Measurements from ENCODE around the gene SUOX.

SUOX gene

GRCh38 chr12:55996715-55997534 lies at the start of gene SUOX:
SUOX (plus strand) TSS chr12:55997276; CDS start chr12:56002222, 4,946 bp downstream.
- H3K4me3 ChIP-seq (ENCODE audit: low read length) = peak within 1 kb of the TSS; percentile 68
- peaks cover 31% of the 10 kb centered on the region for H3K36me3 ChIP-seq (ENCODE audit: insufficient read depth, low read length)
- H2AFZ ChIP-seq (ENCODE audit: low read depth, low read length) = peak within 1 kb of the TSS; percentile 14
- no peaks in the 10 kb centered on the region for H3K27me3 ChIP-seq (ENCODE audit: insufficient read depth, low read length)
- no peaks in the 10 kb centered on the region for H3K9me3 ChIP-seq (ENCODE audit: low read length)
- peaks cover 14% of the 10 kb centered on the region for H3K4me1 ChIP-seq (ENCODE audit: insufficient read depth, low read length)

GRCh38 chr12:55955344-55955743 lies 41.7 kb upstream of the SUOX start:
- H3K36me3 ChIP-seq (ENCODE audit: insufficient read depth, low read length) = no peaks in the 10 kb centered on the region

GRCh38 chr12:55955800-55956508 lies 41.1 kb upstream of the SUOX start:
- Histone ChIP-seq H3K27me3 (ENCODE audit: insufficient read depth, low read length) (no peaks in the 10 kb centered on the region), H3K36me3 (ENCODE audit: insufficient read depth, low read length) (no peaks in the 10 kb centered on the region), H3K4me3 (ENCODE audit: low read length) (no peak overlapping the region), H3K9me3 (ENCODE audit: low read length) (no peaks in the 10 kb centered on the region), H3K4me1 (ENCODE audit: insufficient read depth, low read length) (no peaks in the 10 kb centered on the region), H2AFZ (ENCODE audit: low read depth, low read length) (no peak overlapping the region)

More at GRCh38 chr12:55955344-55955743, 41.7 kb upstream of the SUOX start:
- Histone ChIP-seq H3K4me3 (ENCODE audit: low read length) (no peak overlapping the region), H3K4me1 (ENCODE audit: insufficient read depth, low read length) (no peaks in the 10 kb centered on the region), H3K27me3 (ENCODE audit: insufficient read depth, low read length) (no peaks in the 10 kb centered on the region), H3K9me3 (ENCODE audit: low read length) (no peaks in the 10 kb centered on the region), H2AFZ (ENCODE audit: low read depth, low read length) (no peak overlapping the region)

GRCh38 chr12:55957106-55957859 lies 39.8 kb upstream of the SUOX start:
- Histone ChIP-seq H3K4me3 (ENCODE audit: low read length) (no peak overlapping the region), H3K36me3 (ENCODE audit: insufficient read depth, low read length) (no peaks in the 10 kb centered on the region), H3K27me3 (ENCODE audit: insufficient read depth, low read length) (no peaks in the 10 kb centered on the region), H3K9me3 (ENCODE audit: low read length) (no peaks in the 10 kb centered on the region), H2AFZ (ENCODE audit: low read depth, low read length) (no peak overlapping the region), H3K4me1 (ENCODE audit: insufficient read depth, low read length) (no peaks in the 10 kb centered on the region)

GRCh38 chr12:55963760-55964159 lies 33.3 kb upstream of the SUOX start:
- Histone ChIP-seq H3K4me3 (ENCODE audit: low read length) (no peak overlapping the region), H2AFZ (ENCODE audit: low read depth, low read length) (no peak overlapping the region), H3K4me1 (ENCODE audit: insufficient read depth, low read length) (peaks cover 24% of the 10 kb centered on the region)

GRCh38 chr12:55965240-55965639 lies 31.8 kb upstream of the SUOX start:
- no peaks in the 10 kb centered on the region for H3K27me3 ChIP-seq (ENCODE audit: insufficient read depth, low read length)
- H2AFZ ChIP-seq (ENCODE audit: low read depth, low read length) = peak overlapping the region; percentile 93
- no peaks in the 10 kb centered on the region for H3K9me3 ChIP-seq (ENCODE audit: low read length)
- H3K4me3 ChIP-seq (ENCODE audit: low read length) = no peak overlapping the region
- peaks cover 22% of the 10 kb centered on the region for H3K36me3 ChIP-seq (ENCODE audit: insufficient read depth, low read length)
- H3K4me1 ChIP-seq (ENCODE audit: insufficient read depth, low read length) = peaks cover 26% of the 10 kb centered on the region

More at GRCh38 chr12:55963760-55964159, 33.3 kb upstream of the SUOX start:
- Histone ChIP-seq H3K9me3 (ENCODE audit: low read length) (no peaks in the 10 kb centered on the region), H3K36me3 (ENCODE audit: insufficient read depth, low read length) (peaks cover 10% of the 10 kb centered on the region), H3K27me3 (ENCODE audit: insufficient read depth, low read length) (no peaks in the 10 kb centered on the region)

- peaks cover 26% of the 10 kb centered on the region for H3K4me1 ChIP-seq (ENCODE audit: insufficient read depth, low read length)
- H3K4me3 ChIP-seq (ENCODE audit: low read length) = peak within 1 kb of the TSS; percentile 88
- H3K27me3 ChIP-seq (ENCODE audit: insufficient read depth, low read length) = no peaks in the 10 kb centered on the region
- peaks cover 28% of the 10 kb centered on the region for H3K36me3 ChIP-seq (ENCODE audit: insufficient read depth, low read length)
- H2AFZ ChIP-seq (ENCODE audit: low read depth, low read length) = peak within 1 kb of the TSS; percentile 93
- no peaks in the 10 kb centered on the region for H3K9me3 ChIP-seq (ENCODE audit: low read length)
Measured at GRCh38 chr12:55965941-55966407, 31.1 kb upstream of the SUOX start, which contains the start of gene PMEL. PMEL (minus strand) TSS chr12:55966042; CDS start chr12:55966011, 31 bp downstream.

- Histone ChIP-seq H2AFZ (ENCODE audit: low read depth, low read length) (peak within 1 kb of the TSS; percentile 93), H3K36me3 (ENCODE audit: insufficient read depth, low read length) (peaks cover 34% of the 10 kb centered on the region), H3K9me3 (ENCODE audit: low read length) (no peaks in the 10 kb centered on the region), H3K27me3 (ENCODE audit: insufficient read depth, low read length) (no peaks in the 10 kb centered on the region), H3K4me3 (ENCODE audit: low read length) (peak within 1 kb of the TSS; percentile 88), H3K4me1 (ENCODE audit: insufficient read depth, low read length) (peaks cover 26% of the 10 kb centered on the region)
Measured at GRCh38 chr12:55966408-55967281, 30.4 kb upstream of the SUOX start, which contains the start of gene CDK2. CDK2 (plus strand) TSS chr12:55966830; CDS start chr12:55967009, 179 bp downstream.

GRCh38 chr12:55969356-55969755 lies 27.7 kb upstream of the SUOX start:
- Histone ChIP-seq H2AFZ (ENCODE audit: low read depth, low read length) (no peak overlapping the region), H3K4me3 (ENCODE audit: low read length) (no peak overlapping the region), H3K36me3 (ENCODE audit: insufficient read depth, low read length) (peaks cover 34% of the 10 kb centered on the region), H3K9me3 (ENCODE audit: low read length) (no peaks in the 10 kb centered on the region), H3K4me1 (ENCODE audit: insufficient read depth, low read length) (peaks cover 38% of the 10 kb centered on the region), H3K27me3 (ENCODE audit: insufficient read depth, low read length) (no peaks in the 10 kb centered on the region)

- Histone ChIP-seq H3K27me3 (ENCODE audit: insufficient read depth, low read length) (no peaks in the 10 kb centered on the region), H3K4me1 (ENCODE audit: insufficient read depth, low read length) (peaks cover 40% of the 10 kb centered on the region), H3K4me3 (ENCODE audit: low read length) (no peak overlapping the region), H3K9me3 (ENCODE audit: low read length) (no peaks in the 10 kb centered on the region), H2AFZ (ENCODE audit: low read depth, low read length) (no peak overlapping the region), H3K36me3 (ENCODE audit: insufficient read depth, low read length) (peaks cover 34% of the 10 kb centered on the region)
Measured at GRCh38 chr12:55970775-55971174, 26.3 kb upstream of the SUOX start.

- Histone ChIP-seq H3K9me3 (ENCODE audit: low read length) (no peaks in the 10 kb centered on the region), H3K27me3 (ENCODE audit: insufficient read depth, low read length) (no peaks in the 10 kb centered on the region), H3K4me1 (ENCODE audit: insufficient read depth, low read length) (peaks cover 35% of the 10 kb centered on the region), H2AFZ (ENCODE audit: low read depth, low read length) (no peak overlapping the region), H3K36me3 (ENCODE audit: insufficient read depth, low read length) (peaks cover 43% of the 10 kb centered on the region), H3K4me3 (ENCODE audit: low read length) (no peak overlapping the region)
Measured at GRCh38 chr12:55972042-55972441, 25.0 kb upstream of the SUOX start.

GRCh38 chr12:55972456-55972855 lies 24.6 kb upstream of the SUOX start:
- no peaks in the 10 kb centered on the region for H3K27me3 ChIP-seq (ENCODE audit: insufficient read depth, low read length)
- no peaks in the 10 kb centered on the region for H3K9me3 ChIP-seq (ENCODE audit: low read length)
- peak overlapping the region; percentile 62 for H3K4me3 ChIP-seq (ENCODE audit: low read length)
- H3K4me1 ChIP-seq (ENCODE audit: insufficient read depth, low read length) = peaks cover 32% of the 10 kb centered on the region
- no peak overlapping the region for H2AFZ ChIP-seq (ENCODE audit: low read depth, low read length)
- peaks cover 44% of the 10 kb centered on the region for H3K36me3 ChIP-seq (ENCODE audit: insufficient read depth, low read length)

All from neuron (in vitro differentiated cells).